DOHH2 (cell line): Measurements from ENCODE around the gene ATP2A3.

Source experiments
- EZH2phosphoT487 ChIP-seq: fragments of 200-600 bp; sonication (generic); IDR thresholded peaks from 2 replicates; pipeline ENCODE4 v1.6.1; 2017; ENCODE audit warnings: borderline replicate concordance, mild to moderate bottlenecking, antibody characterized with exemption, low read length, moderate library complexity, mixed read lengths
- TF ChIP-seq, protein P1 (sequence below): fragments of 200-600 bp; sonication (generic); IDR thresholded peaks from one replicate; pipeline ENCODE4 v1.5.1; 2014; ENCODE audit warnings: antibody characterized with exemption, mild to moderate bottlenecking, low read depth, low read length; ENCODE audit not compliant: poor library complexity, severe bottlenecking

DNA sequence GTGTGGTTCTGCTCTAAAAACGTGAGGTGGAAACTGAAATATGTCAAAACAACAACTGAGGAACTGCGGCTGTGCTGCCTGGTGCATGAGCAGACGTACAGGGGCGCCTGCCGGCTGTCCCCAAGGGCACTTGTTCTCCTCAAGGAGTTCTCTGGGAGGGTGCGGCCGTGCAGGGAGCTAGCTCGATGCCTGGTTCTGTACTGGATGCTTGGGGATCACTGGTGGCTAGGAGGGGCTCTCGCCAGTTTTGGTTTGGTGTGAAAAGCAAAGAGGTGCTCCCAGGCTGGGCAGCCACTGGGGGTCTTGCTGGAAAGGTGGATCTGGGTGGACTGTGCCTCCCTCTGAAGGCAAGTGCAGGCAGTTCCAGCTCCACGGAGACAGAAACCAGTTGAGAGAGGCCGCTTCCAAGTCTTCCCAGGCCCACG lies 41.9 kb upstream of the ATP2A3 start:
- TF ChIP-seq, protein P1, sequence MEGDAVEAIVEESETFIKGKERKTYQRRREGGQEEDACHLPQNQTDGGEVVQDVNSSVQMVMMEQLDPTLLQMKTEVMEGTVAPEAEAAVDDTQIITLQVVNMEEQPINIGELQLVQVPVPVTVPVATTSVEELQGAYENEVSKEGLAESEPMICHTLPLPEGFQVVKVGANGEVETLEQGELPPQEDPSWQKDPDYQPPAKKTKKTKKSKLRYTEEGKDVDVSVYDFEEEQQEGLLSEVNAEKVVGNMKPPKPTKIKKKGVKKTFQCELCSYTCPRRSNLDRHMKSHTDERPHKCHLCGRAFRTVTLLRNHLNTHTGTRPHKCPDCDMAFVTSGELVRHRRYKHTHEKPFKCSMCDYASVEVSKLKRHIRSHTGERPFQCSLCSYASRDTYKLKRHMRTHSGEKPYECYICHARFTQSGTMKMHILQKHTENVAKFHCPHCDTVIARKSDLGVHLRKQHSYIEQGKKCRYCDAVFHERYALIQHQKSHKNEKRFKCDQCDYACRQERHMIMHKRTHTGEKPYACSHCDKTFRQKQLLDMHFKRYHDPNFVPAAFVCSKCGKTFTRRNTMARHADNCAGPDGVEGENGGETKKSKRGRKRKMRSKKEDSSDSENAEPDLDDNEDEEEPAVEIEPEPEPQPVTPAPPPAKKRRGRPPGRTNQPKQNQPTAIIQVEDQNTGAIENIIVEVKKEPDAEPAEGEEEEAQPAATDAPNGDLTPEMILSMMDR, result no peak
- no peak for TF ChIP-seq EZH2phosphoT487
